GM12875 (cell line): ENCODE data around the gene ZNF408.
"Not testable (repeated sequence)": the region's sequence is repeated elsewhere in the genome, so short reads cannot be mapped to it uniquely, and the experiment has no call there.

Experiments
- H3K4me3 ChIP-seq: one replicate; pipeline ENCODE4 v1.5.1; 2011; ENCODE audit warnings: low read depth, low read length, control low read depth
- CTCF ChIP-seq: IDR thresholded peaks from 2 replicates; pipeline ENCODE4 v1.5.1; 2011; ENCODE audit warnings: low read depth, mild to moderate bottlenecking, control low read depth, inconsistent platforms, low read length, moderate library complexity, borderline replicate concordance; ENCODE audit not compliant: insufficient read depth

ZNF408 gene

GRCh38 chr11:46697723-46698122, 3.1 kb upstream of the ZNF408 start:
- H3K4me3 ChIP-seq, result no peak overlapping the region
- no peak for TF ChIP-seq CTCF

- H3K4me3 ChIP-seq, result no peak overlapping the region
- TF ChIP-seq CTCF, result no peak
Observed at GRCh38 chr11:46698597-46698996, 2.2 kb upstream of the ZNF408 start.

GRCh38 chr11:46701078-46701654, 335 bp downstream of the ZNF408 start:
- no peak for TF ChIP-seq CTCF
- peak overlapping the region; percentile 90 for H3K4me3 ChIP-seq

- no peak for TF ChIP-seq CTCF
- no peak overlapping the region for H3K4me3 ChIP-seq
Observed at GRCh38 chr11:46705070-46705688, 4.3 kb downstream of the ZNF408 start.

- TF ChIP-seq CTCF, result no peak
- no peak overlapping the region for H3K4me3 ChIP-seq
Observed at GRCh38 chr11:46706886-46707285, 6.1 kb downstream of the ZNF408 start.

- not testable (repeated sequence) for H3K4me3 ChIP-seq
Observed at GRCh38 chr11:46709351-46709750, 8.5 kb downstream of the ZNF408 start.

GRCh38 chr11:46710821-46711269, 10.0 kb downstream of the ZNF408 start:
- no peak overlapping the region for H3K4me3 ChIP-seq
- no peak for TF ChIP-seq CTCF
